ENCODE data around the gene ASTL.

GRCh38 chr2:96130483-96130882, 7.8 kb downstream of the ASTL start:
- no peak for TF ChIP-seq CTCF (IDR thresholded peaks at IDR 0.05)
- no peak for TF ChIP-seq POLR2A (IDR thresholded peaks at IDR 0.05)

All from uterus (tissue), 2 donors.